Epithelial cell of prostate (primary cell): ENCODE results near the gene FNBP1L.
"Not testable (repeated sequence)": the region's sequence is repeated elsewhere in the genome, so short reads cannot be mapped to it uniquely, and the experiment has no call there.

Experiments
- DNase-seq: peaks from one replicate; pipeline ENCODE4 v3.0.0-alpha.2; 2011; ENCODE audit warnings: low read depth, low spot score
- H3K27ac ChIP-seq: fragments of 450-650 bp; 2 replicates; pipeline ENCODE4 v1.5.1; 2017; ENCODE audit warnings: mild to moderate bottlenecking

FNBP1L gene

DNA sequence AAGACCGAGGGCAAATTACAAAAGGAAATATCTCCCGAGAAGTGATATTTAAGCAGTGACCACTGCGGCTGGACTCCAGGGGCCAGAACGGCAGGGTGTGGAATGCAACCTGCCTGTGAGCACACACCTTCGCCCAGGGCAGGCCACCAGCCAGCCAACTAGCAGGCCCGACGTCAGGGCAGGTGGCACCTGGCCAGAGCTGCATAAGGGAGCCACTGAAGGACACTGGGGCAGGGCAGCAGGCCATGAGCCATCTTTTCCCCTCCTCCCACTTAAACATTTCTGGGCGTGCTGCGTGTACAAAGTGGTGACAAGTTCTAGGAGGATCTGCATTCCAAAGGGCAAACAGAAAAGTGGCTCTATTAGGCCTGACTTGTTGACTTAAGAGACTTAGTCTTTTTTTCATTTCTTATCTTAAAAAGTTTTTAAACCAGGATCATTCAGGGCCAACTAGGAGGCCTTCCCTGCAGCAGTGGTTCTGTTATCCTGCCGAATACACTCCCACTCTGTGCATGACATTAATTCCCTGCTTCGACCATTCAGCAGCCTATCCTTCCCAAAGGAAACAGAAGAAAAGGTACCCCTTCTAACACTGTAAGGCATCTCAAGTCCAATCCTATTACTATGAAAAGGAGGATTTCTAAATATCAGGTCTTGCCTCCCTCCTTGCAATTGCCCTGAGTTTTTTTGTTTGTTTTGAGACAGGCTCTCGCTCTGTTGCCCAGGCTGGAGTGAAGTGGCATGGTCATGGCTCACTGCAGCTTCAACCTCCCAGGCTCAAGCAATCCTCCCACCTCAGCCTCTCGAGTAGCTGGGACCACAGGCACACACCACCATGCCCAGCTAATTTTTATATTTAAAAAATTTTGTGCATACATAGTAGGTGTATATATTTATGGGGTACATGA, 137.4 kb downstream of the FNBP1L start:
- peak; percentile 60 for DNase-seq
- H3K27ac ChIP-seq: peak overlapping the region; percentile 72

DNA sequence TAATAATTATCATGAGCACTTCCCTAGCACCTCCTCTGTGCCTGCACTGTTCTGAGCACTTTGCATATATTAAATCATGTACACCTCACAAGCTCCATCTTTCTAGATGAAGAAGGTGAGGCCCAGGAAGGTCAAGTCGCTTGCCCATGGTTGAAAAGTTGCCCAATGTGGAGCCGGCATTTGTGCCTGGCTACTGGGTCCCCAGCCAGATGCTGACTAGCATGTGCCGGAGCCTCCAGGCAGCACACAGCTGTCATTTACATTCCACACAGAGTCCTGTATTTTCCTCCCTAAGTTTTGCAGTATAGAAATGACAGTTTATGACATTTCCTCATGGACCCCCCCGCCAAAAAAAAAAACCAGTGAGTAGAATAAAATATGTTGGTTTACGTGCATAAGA, 139.4 kb downstream of the FNBP1L start:
- peak overlapping the region; percentile 72 for H3K27ac ChIP-seq
- DNase-seq: no peak

DNA sequence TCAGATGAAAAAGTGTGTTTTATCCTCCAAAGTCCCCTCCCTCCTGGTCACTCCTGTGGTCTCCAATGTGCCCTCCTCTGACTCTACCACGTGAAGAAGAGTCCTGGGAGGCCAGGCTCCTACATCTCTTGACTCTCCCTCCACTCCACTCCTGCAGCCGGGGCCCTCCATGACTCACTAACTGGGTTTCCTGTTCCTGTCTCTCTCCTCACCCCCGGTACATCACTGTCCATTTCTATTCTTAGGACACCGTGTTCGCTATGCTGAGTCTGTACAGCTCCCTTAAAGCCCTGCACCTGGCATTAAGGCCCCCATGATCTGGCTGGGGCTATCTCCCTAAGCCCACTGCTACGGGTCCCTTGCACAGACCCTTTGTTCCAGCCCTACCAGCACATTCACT, 140.3 kb downstream of the FNBP1L start:
- H3K27ac ChIP-seq: peak overlapping the region; percentile 36
- DNase-seq: no peak

DNA sequence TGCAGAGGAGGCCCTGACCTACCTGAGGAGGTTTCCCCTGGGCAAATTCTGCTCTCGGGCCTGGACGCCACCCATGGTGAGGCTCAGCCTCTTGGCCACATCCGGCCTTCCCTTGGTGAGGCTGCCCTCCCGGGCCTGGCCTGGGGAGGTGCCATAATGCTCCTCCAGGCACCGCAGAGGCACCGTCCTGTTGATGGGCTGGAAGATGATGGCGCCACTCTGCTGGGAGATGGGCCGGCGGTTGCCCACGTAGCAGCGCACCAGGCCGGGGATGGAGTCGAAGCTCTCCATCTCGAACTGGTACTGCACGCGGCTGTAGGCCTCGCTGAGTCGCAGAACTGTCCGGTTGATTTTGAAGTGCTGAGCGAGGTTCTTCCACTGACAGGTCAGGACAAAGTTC, 141.0 kb downstream of the FNBP1L start:
- no peak for DNase-seq
- H3K27ac ChIP-seq: peak overlapping the region; percentile 36

DNA sequence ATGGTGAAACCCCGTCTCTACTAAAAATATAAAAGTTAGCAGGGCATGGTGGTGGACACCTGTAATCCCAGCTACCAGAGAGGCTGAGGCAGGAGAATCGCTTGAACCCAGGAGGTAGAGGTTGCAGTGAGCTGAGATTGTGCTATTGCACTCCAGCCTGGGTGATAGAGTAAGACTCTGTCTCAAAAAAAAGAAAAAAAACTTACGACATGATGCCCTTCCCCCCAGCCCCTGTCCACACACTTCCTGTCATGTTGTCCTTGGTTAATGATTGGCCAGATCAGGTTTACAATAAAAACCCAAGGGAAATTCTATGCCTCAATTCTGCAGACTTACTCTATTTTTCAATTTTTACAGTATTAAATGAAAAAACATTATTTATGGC, 143.4 kb downstream of the FNBP1L start:
- H3K27ac ChIP-seq: peak overlapping the region; percentile 36
- DNase-seq: not testable (repeated sequence)

DNA sequence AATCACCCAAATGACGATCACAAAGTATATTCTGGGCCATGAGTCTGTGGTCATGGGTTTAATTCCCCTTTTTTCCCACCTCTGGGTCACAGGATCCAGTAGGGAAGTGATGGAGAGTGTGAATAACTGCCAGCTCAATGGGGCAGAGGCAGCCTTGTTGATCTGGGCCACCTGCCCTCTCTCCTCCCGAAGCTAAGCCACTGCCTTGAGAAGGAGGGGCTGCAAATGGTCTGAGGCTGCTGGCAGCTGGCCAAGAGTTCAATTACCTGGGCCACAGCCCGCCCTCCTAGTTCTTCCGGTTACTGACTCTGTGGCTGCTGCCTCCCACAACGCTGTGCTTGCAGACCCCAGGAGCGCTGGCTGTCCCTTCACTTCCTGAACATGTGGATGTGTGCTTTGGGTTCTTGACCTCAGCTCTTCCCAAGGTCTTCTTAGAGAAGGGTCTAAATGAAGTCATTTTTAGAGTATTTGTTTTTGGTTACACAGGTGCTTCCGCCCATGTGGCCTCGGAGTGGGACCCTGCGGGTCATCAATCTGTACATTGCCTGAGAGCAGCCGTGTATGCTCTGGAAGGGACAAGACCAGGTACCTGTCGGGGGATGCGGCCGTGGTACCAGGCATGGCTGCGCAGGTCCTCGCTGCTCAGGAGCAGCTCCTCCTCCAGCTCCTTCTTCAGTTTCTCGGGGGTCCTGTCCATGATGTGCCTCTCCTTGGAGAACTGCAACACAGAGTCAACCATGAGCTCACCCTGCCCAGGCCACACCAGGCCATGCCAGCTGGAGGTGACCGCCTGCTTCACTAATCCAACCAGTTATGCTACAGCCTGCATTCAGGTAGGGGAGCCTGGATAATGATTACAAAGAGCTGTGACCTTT, 144.0 kb downstream of the FNBP1L start:
- no peak for DNase-seq
- H3K27ac ChIP-seq: peak overlapping the region; percentile 36

DNA sequence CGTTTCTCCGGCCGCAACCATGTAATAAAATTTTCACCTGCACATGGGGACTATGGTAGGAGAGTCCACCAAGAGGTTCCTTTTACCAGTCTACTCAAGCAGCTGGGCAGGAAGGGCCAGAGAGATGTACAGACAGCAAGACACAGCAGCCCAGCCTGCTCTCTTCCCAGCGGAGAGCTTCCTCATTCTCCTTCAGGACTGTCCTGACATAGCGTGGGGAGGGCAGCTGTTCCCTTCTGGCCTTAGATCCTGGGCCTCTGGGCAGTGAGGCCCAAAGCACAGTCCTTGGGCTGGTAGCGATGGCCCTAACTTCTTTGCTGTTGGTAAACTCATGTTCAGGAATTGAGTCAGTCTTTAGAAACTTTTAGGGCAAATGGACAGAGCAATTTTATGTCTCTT, 144.6 kb downstream of the FNBP1L start:
- H3K27ac ChIP-seq: peak overlapping the region; percentile 36
- DNase-seq: no peak

DNA sequence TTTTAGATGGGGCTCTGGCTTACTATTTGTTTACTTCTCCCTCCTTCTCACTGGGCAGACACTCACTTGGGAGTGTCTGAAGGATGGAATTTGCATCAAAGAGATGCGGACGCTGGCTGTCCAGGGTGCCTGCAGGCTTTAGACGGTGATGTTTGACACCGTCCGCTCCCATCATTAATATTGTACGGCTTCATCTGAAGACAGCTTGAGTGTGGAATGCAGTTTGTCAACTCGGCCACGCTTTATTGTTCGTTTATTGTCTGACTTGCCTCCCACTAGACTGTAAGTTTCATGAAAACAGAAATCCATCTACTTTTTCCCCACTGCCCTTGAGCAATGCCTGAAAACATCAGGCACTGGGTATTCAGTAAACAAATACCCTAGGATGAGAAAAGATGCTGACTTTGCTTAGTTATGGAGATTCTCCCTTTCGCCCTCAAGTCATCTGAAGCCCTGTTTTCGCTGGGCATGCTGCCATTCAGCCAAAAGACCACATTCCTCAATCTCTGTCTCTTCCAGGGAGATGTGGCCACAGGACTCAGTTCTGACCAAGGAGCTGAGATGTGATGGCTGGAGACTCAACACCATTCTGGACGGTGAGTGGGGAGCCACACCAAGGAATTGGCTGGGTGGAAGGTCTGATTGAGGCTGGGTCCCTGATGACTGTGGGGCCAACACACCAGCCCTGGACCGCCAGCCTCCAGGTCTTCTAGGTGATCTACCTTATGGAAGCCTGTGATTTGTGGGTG, 146.1 kb downstream of the FNBP1L start:
- no peak for DNase-seq

DNA sequence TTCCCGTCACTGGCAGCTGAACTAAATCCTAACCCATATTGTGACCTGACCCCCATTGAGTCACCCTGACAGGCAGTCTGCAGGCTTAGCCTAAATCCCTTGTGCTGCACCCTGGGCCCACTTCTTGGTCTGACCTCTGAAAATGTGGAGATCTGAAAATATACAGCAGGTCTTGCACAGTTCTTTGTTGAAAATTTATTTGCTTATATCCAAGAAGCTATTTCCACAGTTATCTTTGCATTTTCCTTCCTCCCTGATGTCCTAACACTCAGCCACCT, 146.6 kb downstream of the FNBP1L start:
- DNase-seq: no peak
- H3K27ac ChIP-seq: peak overlapping the region; percentile 36

More for the DNA sequence above, 146.1 kb downstream of the FNBP1L start:
- peak overlapping the region; percentile 36 for H3K27ac ChIP-seq

DNA sequence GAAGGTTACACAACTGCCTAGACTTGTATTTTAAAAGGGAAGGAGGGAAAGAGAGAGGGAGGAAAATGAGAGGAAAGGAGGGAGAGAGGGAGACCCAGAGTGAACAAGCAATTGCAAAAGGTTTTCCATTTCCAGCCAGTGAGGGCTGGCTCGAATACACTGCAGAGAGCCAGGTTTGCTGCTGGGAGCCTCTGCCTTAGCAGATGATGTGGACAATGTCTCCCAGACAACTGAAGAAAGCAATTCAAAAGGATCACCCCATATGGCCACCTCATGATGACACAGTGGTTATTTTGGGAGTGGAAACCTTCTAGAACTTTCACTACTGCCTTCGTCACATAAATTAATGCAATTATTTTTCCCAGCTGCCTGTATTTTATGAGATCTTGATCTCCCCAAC, 147.3 kb downstream of the FNBP1L start:
- peak overlapping the region; percentile 36 for H3K27ac ChIP-seq
- no peak for DNase-seq

DNA sequence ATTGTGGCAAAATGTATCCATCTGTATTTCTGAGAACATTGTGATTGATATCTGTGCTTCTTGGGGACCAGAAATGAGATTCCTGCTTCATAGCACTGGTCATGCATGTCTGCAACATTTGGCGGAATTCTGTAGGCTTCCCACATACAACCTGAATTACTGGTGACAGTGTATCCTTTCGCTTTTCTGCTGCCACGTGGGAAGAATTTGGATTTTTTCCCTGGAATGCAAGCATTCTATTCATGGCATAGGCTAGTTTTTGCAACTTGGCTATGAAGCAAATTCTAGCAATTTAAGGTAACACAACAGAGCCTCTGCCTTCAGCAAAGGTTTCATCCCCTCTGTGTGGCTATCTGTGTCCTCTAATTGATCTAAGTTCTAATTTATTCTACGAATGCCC, 147.8 kb downstream of the FNBP1L start:
- peak overlapping the region; percentile 36 for H3K27ac ChIP-seq
- no peak for DNase-seq

DNA sequence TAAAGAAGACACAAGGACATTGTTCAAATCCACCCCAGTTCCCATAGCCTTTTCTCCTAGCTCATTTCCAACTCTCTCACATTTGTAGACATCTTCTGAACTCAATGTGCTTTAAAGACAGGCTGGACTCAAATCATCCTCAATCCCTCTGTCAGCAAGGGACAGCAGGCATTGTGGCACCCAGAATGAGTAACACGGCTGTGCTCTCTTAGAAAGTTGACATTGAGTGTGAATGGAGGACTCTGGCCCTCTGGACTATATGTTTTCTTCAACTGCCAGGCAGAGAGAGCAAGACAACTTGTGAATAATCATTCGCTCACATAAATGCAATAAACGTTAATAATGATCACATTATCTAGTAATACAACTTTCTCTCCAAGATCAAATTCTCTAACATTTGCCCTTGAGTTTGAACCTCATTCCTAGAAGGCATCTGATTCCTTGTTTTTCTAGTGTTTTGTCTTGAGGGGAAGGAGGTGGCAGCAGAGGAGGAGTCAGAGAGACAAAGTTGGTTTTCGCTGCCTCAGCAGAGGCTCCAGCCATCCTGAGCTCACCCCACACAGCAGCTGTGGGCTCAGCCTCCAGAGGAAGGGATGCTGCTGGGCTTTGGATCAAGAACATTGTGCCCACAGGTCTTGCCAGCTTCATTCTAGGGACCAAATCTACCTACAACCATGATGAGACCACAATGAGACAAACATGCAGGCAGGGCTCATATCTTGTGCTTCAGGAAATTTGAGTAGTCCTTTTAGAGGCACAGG, 148.6 kb downstream of the FNBP1L start:
- no peak overlapping the region for H3K27ac ChIP-seq

DNA sequence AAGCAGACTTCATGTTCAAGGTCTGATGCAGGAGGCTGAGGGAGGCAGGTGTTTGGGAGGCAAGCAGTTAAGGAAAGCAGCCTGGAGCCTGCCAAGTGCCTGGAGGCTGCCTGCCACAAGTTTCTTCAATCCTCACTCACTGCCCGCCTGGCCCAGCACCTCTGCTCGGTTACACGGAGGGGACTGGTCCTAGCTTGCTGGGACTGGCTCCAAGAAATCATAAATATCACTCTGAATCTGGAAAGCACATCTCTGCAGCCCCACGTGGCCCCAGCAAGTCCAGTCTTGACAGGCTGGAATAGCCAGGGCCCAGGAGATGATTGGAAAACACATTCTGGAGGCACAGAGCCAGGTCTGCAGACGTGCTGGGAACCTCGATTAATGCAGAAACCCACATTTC, 149.8 kb downstream of the FNBP1L start:
- peak overlapping the region; percentile 25 for H3K27ac ChIP-seq
- peak; percentile 34 for DNase-seq

More for the DNA sequence above, 148.6 kb downstream of the FNBP1L start:
- no peak for DNase-seq

DNA sequence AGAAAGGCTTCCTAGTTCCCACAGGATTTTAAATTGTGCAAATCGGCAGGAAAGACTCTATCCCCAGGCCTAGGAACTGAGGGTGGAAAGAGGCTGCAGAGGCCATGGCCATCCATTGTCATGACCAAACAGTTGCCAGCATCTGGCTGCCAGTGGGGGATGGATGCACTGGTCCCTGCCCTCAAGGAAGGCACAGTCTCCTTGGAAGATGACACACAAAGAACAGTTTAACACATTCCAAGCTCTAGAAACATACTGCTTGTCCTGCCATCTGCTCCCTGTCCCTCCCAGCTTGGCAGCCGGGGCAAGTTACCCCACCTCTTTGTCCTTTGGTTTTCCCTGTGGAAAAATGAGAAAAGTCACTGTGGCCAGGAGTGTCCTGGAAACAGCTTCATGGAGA, 150.5 kb downstream of the FNBP1L start:
- no peak for DNase-seq
- H3K27ac ChIP-seq: peak overlapping the region; percentile 25

DNA sequence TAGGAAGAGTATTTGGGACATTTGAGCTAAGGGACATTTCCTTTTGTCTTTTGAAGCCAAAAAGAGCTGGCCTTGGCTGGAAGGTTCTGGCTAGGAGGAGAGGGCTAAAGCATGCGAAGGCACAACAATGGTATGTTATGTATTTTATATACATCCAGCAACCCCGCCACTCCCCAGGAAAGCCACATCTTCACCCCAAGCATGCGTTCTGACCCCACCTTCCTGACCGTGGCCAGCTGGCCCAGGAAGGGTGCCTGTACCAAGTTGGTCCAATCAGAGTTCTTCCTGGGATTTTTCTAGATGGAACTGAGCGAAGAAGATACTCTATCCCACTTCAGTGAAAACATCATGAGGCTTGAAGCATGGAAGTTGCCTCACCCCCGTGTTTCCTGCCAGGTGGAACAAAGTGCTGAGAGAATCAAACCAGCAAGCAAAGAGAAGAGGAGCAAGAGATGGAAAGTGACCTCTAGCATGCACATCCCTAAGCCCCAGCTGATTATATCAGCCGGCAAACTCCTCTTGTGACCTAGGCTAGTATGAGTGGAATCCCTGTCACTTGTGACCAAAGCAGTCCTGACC, 151.0 kb downstream of the FNBP1L start:
- peak overlapping the region; percentile 25 for H3K27ac ChIP-seq
- DNase-seq: no peak

DNA sequence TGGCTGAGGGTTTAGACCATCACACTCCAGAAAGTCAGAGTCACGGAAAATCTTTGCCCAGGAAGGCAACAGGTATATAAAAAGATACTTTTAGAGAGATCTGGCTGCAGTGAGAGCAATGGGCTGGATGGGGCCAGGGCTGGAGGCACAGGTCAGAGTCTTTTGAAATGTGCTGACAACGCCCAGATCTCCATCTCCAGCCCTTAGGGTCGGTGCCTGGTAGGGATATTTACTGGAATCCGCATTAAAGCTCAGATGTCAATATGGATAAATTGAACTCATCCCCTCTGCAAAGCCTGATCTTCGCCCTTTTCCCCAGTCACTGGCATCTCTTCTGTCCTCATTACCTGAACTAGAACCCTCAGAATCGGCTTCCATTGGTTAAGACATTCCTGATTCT, 151.6 kb downstream of the FNBP1L start:
- H3K27ac ChIP-seq: no peak overlapping the region
- no peak for DNase-seq

DNA sequence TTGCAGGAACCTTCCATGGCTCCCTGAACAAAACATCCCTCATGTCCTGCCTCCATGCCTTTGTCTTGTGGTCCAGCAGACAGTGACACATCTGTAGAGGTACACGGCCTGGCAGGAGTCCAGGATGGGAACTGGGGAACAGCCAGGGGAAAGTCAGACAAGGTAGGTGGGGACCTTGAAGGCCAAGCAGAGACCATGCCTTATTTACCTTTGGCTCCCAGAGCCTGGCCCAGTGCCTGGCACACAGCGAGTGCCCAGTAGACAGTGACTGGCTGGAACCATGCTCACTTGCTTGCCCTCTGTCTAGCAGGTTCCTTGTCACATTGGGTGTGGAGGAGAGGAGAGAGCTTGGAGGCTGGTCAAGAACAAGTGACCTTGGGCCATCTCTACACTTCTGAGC, 152.7 kb downstream of the FNBP1L start:
- no peak for DNase-seq
- H3K27ac ChIP-seq: no peak overlapping the region

DNA sequence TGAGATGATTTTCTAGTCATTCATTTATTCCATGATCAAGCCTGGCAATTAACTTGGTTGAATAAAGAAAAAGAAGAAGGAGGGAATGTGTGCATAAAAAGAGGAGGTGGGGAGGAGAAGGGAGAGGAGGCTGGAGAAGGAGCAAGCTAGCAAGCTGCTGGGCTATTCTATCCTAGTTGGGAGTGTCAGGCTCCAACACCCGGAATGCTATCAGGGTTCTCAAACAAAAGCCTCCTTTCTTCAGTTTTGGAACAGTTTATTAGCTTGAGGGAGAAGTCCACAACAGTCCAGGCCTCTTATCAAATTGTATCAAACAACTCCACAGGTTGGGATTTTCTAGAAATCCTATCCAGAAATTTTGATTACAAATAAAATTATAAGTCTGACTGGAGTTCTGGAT, 153.8 kb downstream of the FNBP1L start:
- no peak overlapping the region for H3K27ac ChIP-seq

DNA sequence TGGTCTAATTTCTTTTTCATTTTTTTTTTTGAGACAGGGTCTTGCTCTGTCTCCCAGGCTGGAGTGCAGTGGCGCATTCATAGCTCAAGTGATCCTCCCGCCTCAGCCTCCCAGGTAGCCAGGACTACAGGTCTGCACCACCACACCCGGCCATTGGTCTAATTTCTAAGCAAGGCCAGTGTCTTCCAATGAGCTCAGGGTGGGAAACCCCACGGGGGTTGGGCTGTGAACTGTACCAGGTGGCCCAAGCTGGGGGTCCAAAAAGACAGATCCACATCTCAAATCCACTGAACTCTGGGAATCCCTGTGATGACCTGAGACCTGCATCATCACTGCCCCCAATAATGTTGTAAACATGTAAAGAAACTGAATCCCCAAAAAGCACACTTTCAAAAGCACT, 154.2 kb downstream of the FNBP1L start:
- DNase-seq: no peak
- no peak overlapping the region for H3K27ac ChIP-seq

More for the DNA sequence above, 153.8 kb downstream of the FNBP1L start:
- DNase-seq: no peak

DNA sequence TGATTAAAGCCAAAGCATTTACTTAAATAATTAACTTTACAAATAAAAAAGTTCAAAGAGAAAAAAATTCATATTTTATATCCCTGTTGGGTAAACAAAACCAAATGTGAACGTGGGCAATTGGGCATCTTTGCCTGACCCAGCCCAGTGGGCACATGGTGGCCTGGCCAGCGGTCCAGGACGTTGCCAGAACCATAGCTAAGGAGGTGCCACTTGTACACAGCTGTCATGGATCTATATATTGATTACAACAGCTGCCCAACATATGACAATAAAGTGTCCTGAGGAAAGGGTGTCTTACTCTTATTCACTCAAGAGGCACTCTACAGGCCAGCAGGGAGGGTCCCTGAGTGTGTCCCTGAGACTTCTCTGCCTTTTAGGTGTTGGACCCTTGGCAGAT, 155.2 kb downstream of the FNBP1L start:
- DNase-seq: no peak
- no peak overlapping the region for H3K27ac ChIP-seq
